ENCODE data around the gene ZNF672.
A peak's percentile ranks its signal among the peaks of the same experiment; 100 is the strongest.

Gene ZNF672

GRCh38 chr1:248860007-248860406 is 22.0 kb downstream of the ZNF672 start:
- H2BK5ac ChIP-seq (ENCODE audit: low read length), result no peak overlapping the region
- peaks cover 8 to 14% of the 10 kb centered on the region in 2 donors for H3K36me3 ChIP-seq (replicated peaks in 1 of 2; ENCODE audit: control insufficient read depth in 2 of 2, insufficient read depth in 2 of 2, low read length in 2 of 2)
- WGBS, 2 donors (ENCODE audit: extremely low coverage in 2 of 2, insufficient read length in 2 of 2, insufficient replicate concordance in 1 of 2), result no CpG with 5 or more reads among the region's 4 CpGs
- no peak overlapping the region for H4K91ac ChIP-seq (ENCODE audit: low read depth, low read length, poor library complexity)
- no peak for DNase-seq (ENCODE audit: low spot score)
- H3K4me3 ChIP-seq (ENCODE audit: low read length in 2 of 2), result no peak overlapping the region
- no peak overlapping the region for H2BK12ac ChIP-seq (ENCODE audit: low read length)
- no peak overlapping the region for H3K23ac ChIP-seq (ENCODE audit: low read depth, low read length, poor library complexity)
- no peak overlapping the region for H2AFZ ChIP-seq (ENCODE audit: low read length)
- no peak overlapping the region for H3K4ac ChIP-seq (ENCODE audit: low read length)
- H3K9me3 ChIP-seq (replicated peaks in 1 of 2; ENCODE audit: control insufficient read depth in 2 of 2, insufficient read depth in 1 of 2, low read depth in 1 of 2, low read length in 2 of 2), result no peaks in the 10 kb centered on the region
- no peak overlapping the region for H3K14ac ChIP-seq (ENCODE audit: low read length)
- H2AK5ac ChIP-seq (ENCODE audit: low read depth, low read length), result no peak overlapping the region
- no peak overlapping the region for H3K9ac ChIP-seq (ENCODE audit: low read depth, low read length, poor library complexity)
- no peak overlapping the region for H2BK120ac ChIP-seq (ENCODE audit: low read depth, low read length)
- peaks cover 0 to 37% (median 14%) of the 10 kb centered on the region in 3 experiments for H3K27me3 ChIP-seq (ENCODE audit: control insufficient read depth in 3 of 3, insufficient read depth in 3 of 3, low read depth in 1 of 3, low read length in 3 of 3)
- no peak overlapping the region for H3K18ac ChIP-seq (ENCODE audit: low read length)
- no peak overlapping the region for H2BK15ac ChIP-seq (ENCODE audit: low read length)
- peaks cover 15 to 17% of the 10 kb centered on the region in 2 donors for H3K4me1 ChIP-seq (ENCODE audit: control insufficient read depth in 2 of 2, insufficient read depth in 1 of 2, low read depth in 1 of 2, low read length in 2 of 2)
- H3K27ac ChIP-seq (replicated peaks; ENCODE audit: low read length), result no peak overlapping the region
- H4K8ac ChIP-seq (ENCODE audit: low read depth, low read length), result no peak overlapping the region
- no peak overlapping the region for H3K4me2 ChIP-seq (ENCODE audit: insufficient read depth, low read length, poor library complexity, severe bottlenecking)
- H3K79me1 ChIP-seq (ENCODE audit: low read depth, low read length), result peaks cover 10% of the 10 kb centered on the region

GRCh38 chr1:248861616-248862015 is 23.6 kb downstream of the ZNF672 start:
- Histone ChIP-seq H3K9me3 (replicated peaks in 1 of 2; ENCODE audit: control insufficient read depth in 2 of 2, insufficient read depth in 1 of 2, low read depth in 1 of 2, low read length in 2 of 2) (no peaks in the 10 kb centered on the region), H3K9ac (ENCODE audit: low read depth, low read length, poor library complexity) (no peak overlapping the region), H3K4me1 (ENCODE audit: control insufficient read depth in 2 of 2, insufficient read depth in 1 of 2, low read depth in 1 of 2, low read length in 2 of 2) (peaks cover 15 to 17% of the 10 kb centered on the region in 2 donors), H3K27ac (replicated peaks; ENCODE audit: low read length) (no peak overlapping the region), H4K91ac (ENCODE audit: low read depth, low read length, poor library complexity) (no peak overlapping the region), H2BK120ac (ENCODE audit: low read depth, low read length) (no peak overlapping the region), H3K4me3 (ENCODE audit: low read length in 2 of 2) (no peak overlapping the region), H2BK12ac (ENCODE audit: low read length) (no peak overlapping the region), H3K27me3 (ENCODE audit: control insufficient read depth in 3 of 3, insufficient read depth in 3 of 3, low read depth in 1 of 3, low read length in 3 of 3) (peaks cover 0 to 45% (median 14%) of the 10 kb centered on the region in 3 experiments), H2BK15ac (ENCODE audit: low read length) (no peak overlapping the region), H3K18ac (ENCODE audit: low read length) (no peak overlapping the region), H3K79me1 (ENCODE audit: low read depth, low read length) (peaks cover 10% of the 10 kb centered on the region), H2BK5ac (ENCODE audit: low read length) (no peak overlapping the region), H3K36me3 (replicated peaks in 1 of 2; ENCODE audit: control insufficient read depth in 2 of 2, insufficient read depth in 2 of 2, low read length in 2 of 2) (no peaks in the 10 kb centered on the region), H3K4me2 (ENCODE audit: insufficient read depth, low read length, poor library complexity, severe bottlenecking) (no peak overlapping the region), H3K14ac (ENCODE audit: low read length) (no peak overlapping the region), H3K23ac (ENCODE audit: low read depth, low read length, poor library complexity) (no peak overlapping the region), H2AK5ac (ENCODE audit: low read depth, low read length) (no peak overlapping the region), H3K4ac (ENCODE audit: low read length) (no peak overlapping the region), H4K8ac (ENCODE audit: low read depth, low read length) (no peak overlapping the region), H2AFZ (ENCODE audit: low read length) (no peak overlapping the region)
- DNase-seq (ENCODE audit: low spot score), result no peak
- no CpG with 5 or more reads among the region's 2 CpGs for WGBS, 2 donors (ENCODE audit: extremely low coverage in 2 of 2, insufficient read length in 2 of 2, insufficient replicate concordance in 1 of 2)

- DNase-seq (ENCODE audit: low spot score), result no peak
- Histone ChIP-seq H3K18ac (ENCODE audit: low read length) (peak overlapping the region; percentile 86), H2BK120ac (ENCODE audit: low read depth, low read length) (no peak overlapping the region), H3K23ac (ENCODE audit: low read depth, low read length, poor library complexity) (no peak overlapping the region), H2AFZ (ENCODE audit: low read length) (peak overlapping the region; percentile 95), H3K27ac (replicated peaks; ENCODE audit: low read length) (no peak overlapping the region), H2BK15ac (ENCODE audit: low read length) (peak overlapping the region; percentile 1), H4K91ac (ENCODE audit: low read depth, low read length, poor library complexity) (no peak overlapping the region), H4K8ac (ENCODE audit: low read depth, low read length) (peak overlapping the region; percentile 70), H3K14ac (ENCODE audit: low read length) (peak overlapping the region; percentile 43), H2BK12ac (ENCODE audit: low read length) (no peak overlapping the region), H3K79me1 (ENCODE audit: low read depth, low read length) (peaks cover 4% of the 10 kb centered on the region), H3K27me3 (ENCODE audit: control insufficient read depth in 3 of 3, insufficient read depth in 3 of 3, low read depth in 1 of 3, low read length in 3 of 3) (peaks cover 0 to 45% (median 14%) of the 10 kb centered on the region in 3 experiments), H3K9me3 (replicated peaks in 1 of 2; ENCODE audit: control insufficient read depth in 2 of 2, insufficient read depth in 1 of 2, low read depth in 1 of 2, low read length in 2 of 2) (no peaks in the 10 kb centered on the region), H2BK5ac (ENCODE audit: low read length) (no peak overlapping the region), H2AK5ac (ENCODE audit: low read depth, low read length) (no peak overlapping the region), H3K4me2 (ENCODE audit: insufficient read depth, low read length, poor library complexity, severe bottlenecking) (peak overlapping the region; percentile 78), H3K4me3 (ENCODE audit: low read length in 2 of 2) (peak overlapping the region; percentile 51 to 85), H3K4ac (ENCODE audit: low read length) (no peak overlapping the region), H3K4me1 (ENCODE audit: control insufficient read depth in 2 of 2, insufficient read depth in 1 of 2, low read depth in 1 of 2, low read length in 2 of 2) (peaks cover 9 to 15% of the 10 kb centered on the region in 2 donors), H3K9ac (ENCODE audit: low read depth, low read length, poor library complexity) (peak overlapping the region; percentile 79), H3K36me3 (replicated peaks in 1 of 2; ENCODE audit: control insufficient read depth in 2 of 2, insufficient read depth in 2 of 2, low read length in 2 of 2) (no peaks in the 10 kb centered on the region)
- no CpG with 5 or more reads among the region's 4 CpGs for WGBS, 2 donors (ENCODE audit: extremely low coverage in 2 of 2, insufficient read length in 2 of 2, insufficient replicate concordance in 1 of 2)
Observed at GRCh38 chr1:248862695-248862997, 24.6 kb downstream of the ZNF672 start.

- Histone ChIP-seq H3K36me3 (replicated peaks in 1 of 2; ENCODE audit: control insufficient read depth in 2 of 2, insufficient read depth in 2 of 2, low read length in 2 of 2) (no peaks in the 10 kb centered on the region), H3K23ac (ENCODE audit: low read depth, low read length, poor library complexity) (peak overlapping the region; percentile 87), H3K4me3 (ENCODE audit: low read length in 2 of 2) (peak overlapping the region; percentile 51 to 85), H2AFZ (ENCODE audit: low read length) (peak overlapping the region; percentile 95), H3K79me1 (ENCODE audit: low read depth, low read length) (no peaks in the 10 kb centered on the region), H3K4me2 (ENCODE audit: insufficient read depth, low read length, poor library complexity, severe bottlenecking) (peak overlapping the region; percentile 78), H3K27me3 (ENCODE audit: control insufficient read depth in 3 of 3, insufficient read depth in 3 of 3, low read depth in 1 of 3, low read length in 3 of 3) (peaks cover 0 to 45% (median 14%) of the 10 kb centered on the region in 3 experiments), H3K4ac (ENCODE audit: low read length) (peak overlapping the region; percentile 78), H3K14ac (ENCODE audit: low read length) (peak overlapping the region; percentile 49), H3K9me3 (replicated peaks in 1 of 2; ENCODE audit: control insufficient read depth in 2 of 2, insufficient read depth in 1 of 2, low read depth in 1 of 2, low read length in 2 of 2) (no peaks in the 10 kb centered on the region), H2BK5ac (ENCODE audit: low read length) (no peak overlapping the region), H2BK15ac (ENCODE audit: low read length) (peak overlapping the region; percentile 76), H2BK12ac (ENCODE audit: low read length) (peak overlapping the region; percentile 24), H3K4me1 (ENCODE audit: control insufficient read depth in 2 of 2, insufficient read depth in 1 of 2, low read depth in 1 of 2, low read length in 2 of 2) (peaks cover 7 to 9% of the 10 kb centered on the region in 2 donors), H3K9ac (ENCODE audit: low read depth, low read length, poor library complexity) (peak overlapping the region; percentile 83), H2AK5ac (ENCODE audit: low read depth, low read length) (peak overlapping the region; percentile 45), H3K27ac (replicated peaks; ENCODE audit: low read length) (no peak overlapping the region), H2BK120ac (ENCODE audit: low read depth, low read length) (peak overlapping the region; percentile 53), H4K91ac (ENCODE audit: low read depth, low read length, poor library complexity) (no peak overlapping the region), H3K18ac (ENCODE audit: low read length) (peak overlapping the region; percentile 93), H4K8ac (ENCODE audit: low read depth, low read length) (peak overlapping the region; percentile 70)
- WGBS, 2 donors (ENCODE audit: extremely low coverage in 2 of 2, insufficient read length in 2 of 2, insufficient replicate concordance in 1 of 2), result no CpG with 5 or more reads among the region's 46 CpGs
- DNase-seq (ENCODE audit: low spot score), result peak; percentile 70
Observed at GRCh38 chr1:248862998-248863881, 25.2 kb downstream of the ZNF672 start.

Data from neuronal stem cell (in vitro differentiated cells).